CD4-positive, alpha-beta T cell treated with Interferon alpha-2 for 1 hour (primary cell): ENCODE data around the gene TIGD1.

ENCODE experiments used
- DNase-seq, 2 donors: peaks; one replicate each; pipeline ENCODE4 v3.0.0-alpha.2; 2020 to 2022

The TIGD1 gene

DNA sequence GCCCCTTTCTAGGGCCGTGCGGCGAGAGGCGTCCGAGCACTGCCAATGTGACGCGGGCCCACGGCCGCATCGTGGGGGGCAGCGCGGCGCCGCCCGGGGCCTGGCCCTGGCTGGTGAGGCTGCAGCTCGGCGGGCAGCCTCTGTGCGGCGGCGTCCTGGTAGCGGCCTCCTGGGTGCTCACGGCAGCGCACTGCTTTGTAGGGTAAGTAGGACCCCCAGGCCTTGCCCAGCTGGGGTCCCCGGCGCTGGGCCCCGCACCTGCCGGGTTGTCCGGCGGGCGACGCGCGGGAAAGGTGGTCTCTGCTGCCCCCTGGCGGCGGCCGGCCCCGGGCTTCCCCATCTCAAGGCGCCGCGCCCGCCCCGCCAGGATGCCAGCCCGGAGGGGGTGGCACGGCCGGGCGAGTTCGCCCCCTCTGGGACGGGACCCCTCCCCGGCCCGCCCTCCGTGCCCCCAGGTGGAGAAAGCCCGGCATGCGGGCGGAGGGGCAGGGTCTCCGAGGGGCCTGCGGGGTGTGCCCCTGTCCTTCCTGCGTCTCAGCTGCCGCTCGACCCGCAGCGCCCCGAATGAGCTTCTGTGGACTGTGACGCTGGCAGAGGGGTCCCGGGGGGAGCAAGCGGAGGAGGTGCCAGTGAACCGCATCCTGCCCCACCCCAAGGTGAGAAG is 28.3 kb downstream of the TIGD1 start:
- peak; percentile 45 to 60 for DNase-seq

DNA sequence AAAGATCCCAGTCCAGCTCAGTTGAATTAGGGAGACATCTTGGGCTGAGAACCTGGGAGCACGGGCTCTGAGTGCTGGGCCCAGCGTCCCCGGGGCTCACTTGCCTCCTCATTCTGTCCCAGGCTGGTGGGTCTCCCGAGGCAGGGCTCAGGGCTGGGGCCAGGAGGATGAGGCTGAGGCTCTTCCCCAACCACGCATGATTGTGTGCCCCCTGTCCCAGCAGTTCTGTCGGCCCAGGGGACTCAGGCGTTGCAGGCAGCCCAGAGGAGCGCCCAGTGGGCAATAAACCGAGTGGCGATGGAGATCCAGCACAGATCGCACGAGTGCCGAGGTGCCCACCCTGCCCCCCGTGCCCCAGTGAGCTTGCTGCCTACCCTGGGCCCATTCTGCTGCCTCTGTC is 29.3 kb downstream of the TIGD1 start:
- DNase-seq = no peak

DNA sequence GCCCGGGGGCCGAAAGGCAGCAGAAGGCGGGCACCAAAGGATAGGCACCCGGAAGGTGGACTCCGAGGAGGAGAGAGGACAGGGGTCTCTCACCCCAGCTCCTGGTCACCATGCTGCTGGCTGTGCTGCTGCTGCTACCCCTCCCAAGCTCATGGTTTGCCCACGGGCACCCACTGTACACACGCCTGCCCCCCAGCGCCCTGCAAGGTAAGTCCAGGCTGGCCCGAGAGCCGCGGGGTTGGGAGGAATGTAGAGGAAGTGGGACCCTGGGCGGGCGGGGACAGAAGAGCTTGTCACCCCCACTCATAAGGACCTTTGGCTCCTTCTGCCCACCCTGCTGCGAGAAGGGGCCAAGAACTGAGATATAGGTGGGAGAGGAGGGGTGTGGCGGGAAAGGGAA is 29.9 kb downstream of the TIGD1 start:
- no peak for DNase-seq

DNA sequence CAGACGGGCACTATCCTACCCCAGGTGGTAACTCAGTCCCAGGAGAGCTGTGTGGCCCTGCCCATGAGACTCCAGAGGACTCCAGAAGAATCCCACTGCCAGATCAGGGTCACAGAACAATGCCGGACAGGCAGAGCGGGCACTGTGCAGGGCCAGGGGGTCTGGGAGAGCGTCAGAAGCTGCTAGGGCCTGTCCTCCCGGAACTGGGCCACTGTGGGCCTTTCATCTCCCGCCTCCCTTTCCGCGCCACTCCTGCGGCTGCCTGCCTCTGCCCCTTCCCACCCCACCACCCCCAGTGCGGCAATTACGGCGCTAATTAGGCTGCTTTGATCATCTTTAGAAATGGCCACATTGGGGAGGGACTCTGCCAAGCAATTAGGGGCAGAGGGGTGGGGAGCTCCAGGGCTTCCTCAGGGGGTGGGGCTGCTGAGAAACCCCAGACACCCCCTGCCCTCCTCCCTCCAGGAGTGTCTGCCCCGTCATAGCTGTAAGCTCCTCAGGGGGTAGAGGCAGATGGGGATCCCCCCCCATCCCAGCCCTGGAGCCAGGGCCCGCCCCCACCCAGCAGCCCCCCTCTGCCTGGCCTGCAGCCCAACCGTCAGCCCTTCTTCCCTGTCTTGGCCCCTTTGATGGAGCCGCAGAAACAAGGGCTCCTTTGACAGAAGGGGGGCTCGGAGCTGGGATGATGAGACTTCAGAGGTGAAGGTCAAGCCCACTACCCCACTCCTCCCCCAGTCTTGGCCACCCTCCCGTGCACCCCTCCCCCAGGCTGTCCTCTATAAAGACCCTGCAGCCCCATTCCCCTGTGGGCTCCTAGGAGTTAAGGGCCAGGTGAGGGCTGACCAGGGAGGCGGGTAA is 30.5 kb downstream of the TIGD1 start, which contains the start of gene PRSS56:
Gene PRSS56, plus strand, starts transcription at position 808 of the 858 bp plus-strand sequence. CDS start 211 bp downstream, outside the sequence.
- DNase-seq = no peak

DNA sequence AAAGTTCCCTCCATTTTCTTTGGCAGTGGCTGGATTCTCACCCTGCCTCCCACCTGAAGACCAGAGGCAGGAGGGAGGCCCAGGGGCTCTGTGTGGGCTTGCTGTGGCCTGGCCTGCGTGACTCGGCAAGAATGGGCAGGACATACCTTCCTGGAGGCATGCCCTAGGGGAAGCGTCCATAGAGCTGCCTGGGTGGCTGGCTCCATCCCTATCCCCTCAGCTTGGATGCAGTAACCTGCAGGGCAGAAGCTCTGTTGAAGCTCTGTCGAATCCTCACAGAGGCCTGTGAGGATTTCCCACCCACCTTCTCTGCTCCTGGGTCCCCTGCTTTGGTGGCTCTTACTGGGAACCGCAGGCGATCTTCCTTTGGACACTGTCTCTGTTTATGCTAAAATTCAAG is 31.5 kb downstream of the TIGD1 start:
- DNase-seq = no peak

DNA sequence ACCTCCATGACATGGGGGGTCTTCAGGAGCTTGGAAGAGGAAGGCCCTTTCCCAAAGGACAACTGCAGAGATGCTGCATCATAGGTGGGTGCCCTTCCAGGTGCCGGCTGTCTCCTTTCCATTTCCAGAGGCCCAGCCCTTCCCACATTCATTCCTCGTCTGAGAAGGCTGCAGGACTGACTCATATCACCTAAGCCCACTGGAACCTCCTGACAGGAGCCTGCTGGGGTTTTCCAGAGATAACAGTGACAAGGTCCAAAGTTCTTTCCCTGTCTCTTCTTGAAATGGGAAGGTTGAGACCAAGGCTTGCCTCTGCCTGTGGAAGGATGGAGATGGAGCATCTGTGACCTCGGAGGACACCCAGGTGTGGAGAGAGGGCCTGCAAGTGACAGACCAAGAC is 33.8 kb downstream of the TIGD1 start:
- DNase-seq = no peak

DNA sequence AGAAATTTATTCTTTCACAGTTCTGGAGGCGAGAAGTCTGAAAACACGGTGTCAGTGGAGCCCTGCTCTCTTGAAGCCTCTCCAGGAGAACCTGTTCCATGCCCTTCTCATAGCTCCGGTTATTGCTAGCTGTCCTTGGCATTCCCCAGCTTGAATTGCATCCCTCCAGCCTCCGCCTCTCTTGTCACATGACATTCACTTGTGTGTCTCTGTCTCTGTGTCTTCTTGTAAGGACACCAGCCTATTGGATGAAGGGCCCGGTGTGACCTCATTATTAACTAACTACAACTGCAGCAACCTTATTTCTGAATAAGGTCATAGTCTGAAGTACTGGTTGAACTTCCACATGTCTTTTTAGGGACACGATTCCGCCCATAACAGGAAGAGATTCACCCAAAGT is 34.7 kb downstream of the TIGD1 start:
- no peak for DNase-seq

DNA sequence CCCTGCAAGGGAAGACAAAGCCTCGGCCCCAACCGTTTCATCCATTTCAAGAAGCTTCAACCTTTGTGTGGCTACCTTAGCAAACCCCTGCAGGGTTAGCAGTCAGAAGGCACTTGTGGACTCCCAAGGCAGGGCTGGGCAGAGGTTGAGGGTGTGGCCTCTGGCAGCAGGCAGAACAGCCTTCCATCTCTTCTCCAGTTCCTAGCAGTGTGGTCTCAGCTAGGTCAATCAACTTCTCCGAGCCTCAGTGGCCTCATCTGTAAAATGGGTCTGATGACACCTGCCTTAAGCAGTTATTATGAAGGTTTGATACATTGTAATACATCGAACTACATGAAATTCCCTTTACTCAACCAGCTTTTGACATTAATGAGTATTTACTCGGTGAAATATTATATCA is 37.0 kb downstream of the TIGD1 start:
- DNase-seq = no peak

DNA sequence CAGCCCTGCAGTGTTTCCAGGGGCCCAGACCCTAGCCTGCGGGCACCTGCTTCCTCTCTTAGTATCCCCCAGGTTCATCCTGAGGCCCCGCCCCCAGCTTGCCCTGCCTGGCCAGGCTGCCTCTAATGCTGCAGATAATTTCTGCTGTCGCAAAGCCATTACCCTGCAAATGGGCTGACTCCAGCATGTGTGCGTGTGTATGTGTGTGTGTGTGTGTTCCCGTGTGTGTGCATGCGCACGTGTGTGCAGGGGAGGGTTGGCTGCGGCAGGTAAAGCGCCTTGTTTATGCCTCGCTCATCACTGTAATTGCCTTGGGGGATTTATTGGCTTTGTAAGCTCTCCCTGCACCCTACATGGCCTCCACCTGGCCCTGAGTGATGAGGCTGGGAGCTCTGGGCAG is 37.8 kb downstream of the TIGD1 start:
- no peak for DNase-seq

DNA sequence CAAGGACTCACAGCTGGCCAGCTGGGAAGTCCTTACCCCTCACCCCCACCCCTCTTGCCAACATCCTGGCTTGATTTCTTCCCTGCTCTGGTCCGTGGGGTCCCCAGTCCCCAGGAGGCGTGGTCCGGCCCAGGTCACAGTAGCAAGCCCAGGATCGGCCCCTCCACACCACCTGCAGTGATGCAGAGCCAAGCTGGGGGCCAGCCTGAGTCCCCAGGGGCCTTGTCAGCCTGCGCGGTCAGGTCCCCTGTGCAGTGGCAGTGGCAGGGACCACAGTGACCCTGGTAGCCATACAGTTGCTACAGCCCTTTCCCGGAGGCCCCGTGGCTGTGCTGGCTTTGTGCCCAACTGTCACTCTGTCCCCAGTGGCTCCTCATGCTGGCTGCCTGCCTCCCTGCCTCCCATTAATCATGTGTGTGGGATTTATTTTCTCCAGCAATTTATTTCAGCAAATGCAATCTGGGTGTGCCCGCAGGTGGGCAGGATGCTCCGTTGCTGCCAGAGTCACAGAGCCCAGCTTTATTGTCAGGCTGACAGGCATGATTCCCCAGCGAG is 38.9 kb downstream of the TIGD1 start:
- no peak for DNase-seq

DNA sequence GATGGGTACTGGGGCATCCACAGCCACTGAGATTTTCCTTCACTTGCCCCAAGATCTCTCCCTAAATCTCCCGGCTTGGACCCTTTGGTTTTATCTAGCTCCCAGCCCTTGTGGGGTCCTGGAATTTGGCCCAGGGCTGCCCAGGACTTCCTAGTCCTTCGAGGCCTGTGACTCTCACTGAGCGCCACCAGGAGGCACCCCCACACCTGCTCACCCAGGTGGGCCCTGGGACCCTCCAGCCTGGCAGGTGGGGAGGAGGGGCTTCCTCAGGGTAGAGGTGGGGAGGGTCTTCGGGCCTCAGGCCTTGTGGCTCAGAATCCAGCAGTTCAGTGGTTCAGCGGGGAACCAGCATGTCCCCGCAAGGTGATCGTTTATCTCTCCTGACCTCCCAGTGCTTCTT is 42.1 kb downstream of the TIGD1 start:
- DNase-seq = no peak

DNA sequence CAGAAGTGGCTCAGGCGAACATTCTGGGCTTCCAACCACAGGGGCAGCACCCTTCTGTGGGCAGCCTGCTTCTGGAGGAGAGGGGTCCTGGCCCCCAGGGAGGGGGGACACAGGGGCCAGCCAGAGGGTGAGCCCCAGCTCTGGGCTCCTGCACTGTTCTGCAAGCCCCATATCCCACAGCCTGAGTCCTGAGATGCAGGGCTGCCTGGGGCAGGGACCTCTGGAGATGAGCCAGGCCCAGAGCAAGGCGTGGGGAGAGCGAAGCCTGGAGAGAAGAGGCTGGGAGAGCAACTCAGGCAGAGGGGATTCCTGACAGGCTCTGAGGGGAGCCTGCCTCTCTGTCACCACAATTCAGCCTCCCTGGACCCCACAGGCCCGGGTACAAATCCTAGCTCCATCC is 43.6 kb downstream of the TIGD1 start:
- DNase-seq = no peak

DNA sequence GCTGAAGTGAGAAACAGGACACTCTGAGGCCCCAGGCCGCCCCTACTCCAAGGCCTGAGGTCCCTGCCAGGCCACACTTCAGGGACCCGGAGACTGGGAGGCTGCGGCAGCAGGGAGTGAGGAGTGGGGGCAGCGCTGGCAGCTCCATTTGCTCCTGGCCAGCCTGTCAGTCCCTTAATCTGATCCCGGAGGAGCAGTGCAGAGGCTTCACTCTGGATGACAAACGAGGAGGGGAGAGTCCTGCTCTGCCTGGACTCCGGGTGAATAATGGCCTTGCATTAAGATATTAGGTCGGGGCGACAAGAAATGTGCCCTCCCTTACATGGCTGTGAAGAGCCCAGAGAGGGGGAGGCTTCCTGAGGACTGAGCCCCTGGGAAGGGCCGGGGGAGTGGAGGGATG is 44.5 kb downstream of the TIGD1 start:
- DNase-seq = no peak

DNA sequence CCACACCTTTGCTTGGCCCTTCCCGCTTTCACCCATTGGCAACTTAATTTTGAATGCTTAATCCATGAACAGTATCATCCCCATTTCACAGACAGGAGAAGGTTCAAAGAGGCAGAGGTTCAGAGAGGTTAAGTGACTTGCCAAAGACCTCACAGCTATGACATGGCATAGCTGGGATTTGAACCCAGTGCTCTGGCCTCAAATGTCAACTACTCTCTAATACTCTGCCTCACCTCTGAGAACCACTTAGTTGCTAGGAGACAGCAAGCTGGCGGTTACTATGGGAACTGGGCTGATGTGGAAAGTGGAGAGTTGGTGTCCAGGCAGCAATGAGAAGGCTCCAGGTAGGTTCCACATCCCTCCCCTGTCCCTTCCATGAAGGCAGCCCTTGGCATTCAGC is 45.9 kb downstream of the TIGD1 start:
- DNase-seq = no peak

DNA sequence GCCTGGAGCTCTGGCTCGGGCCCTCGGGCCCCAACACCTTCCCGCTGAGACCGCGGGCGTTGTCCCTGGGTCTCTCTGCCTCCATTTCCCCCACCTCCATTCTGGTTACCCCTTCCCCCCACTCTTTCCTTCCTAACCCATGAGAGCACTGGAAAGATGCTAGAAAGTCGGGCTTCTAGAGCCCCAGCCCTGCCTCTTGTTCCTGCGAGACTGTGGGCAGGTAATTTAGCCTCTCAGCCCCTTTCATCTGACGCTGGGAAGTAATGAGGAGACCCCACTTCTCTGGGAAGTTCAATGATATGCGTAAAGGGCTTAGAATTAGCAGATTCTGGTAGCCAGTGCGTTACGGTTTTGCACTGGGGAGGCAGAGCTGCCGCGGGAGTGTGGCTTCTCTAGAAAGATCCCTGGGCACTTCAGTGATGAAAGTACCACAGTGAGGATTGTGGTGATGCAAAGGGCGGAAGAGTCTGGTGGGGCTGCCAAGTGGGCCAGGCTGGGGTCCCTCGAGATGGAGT is 46.5 kb downstream of the TIGD1 start:
- DNase-seq = no peak

DNA sequence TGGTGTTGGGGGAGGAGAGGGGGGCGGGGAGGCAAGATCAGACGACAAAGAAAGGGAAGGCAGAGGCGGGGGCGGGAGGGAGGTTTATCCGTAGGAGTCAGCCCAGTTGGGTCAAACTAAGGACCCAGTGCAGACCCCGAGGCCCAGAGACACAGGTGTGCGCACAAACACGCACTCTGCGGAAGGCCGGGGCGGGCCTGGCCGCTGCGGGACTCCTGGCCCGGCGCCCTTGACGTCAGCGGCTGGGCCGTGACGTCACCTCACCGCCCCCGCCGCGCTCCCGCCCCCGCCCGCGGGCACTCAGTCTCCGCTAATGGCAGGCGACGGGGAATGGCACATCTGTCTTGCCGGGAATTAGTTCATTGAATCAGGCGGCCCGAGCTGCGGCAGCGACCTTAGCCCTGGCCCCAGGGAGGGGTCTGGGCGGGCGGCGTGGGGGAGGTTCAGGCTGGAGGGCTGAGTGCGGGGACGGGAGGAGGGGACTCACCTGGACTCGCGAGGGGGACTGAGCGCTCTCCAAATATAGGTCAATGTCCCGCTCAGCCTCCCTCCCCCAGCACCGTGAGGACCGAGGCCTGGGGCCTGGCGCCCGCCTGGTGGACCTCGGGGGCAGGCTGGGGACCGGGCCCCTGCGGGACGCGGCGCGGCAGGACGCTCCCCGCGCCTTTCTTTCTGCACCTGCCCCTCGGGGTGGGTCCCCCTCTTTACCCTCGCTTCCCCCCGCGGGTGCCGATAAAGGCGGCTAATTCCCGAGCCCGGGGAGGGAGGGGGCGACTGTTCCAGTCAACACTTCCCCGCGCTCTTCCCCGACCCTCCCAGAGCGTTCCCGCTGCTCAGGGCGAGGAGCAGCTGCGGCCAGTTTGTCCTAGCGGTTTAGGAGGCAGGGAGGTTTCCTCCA is 47.2 kb downstream of the TIGD1 start:
- peak; percentile 15 to 27 for DNase-seq

DNA sequence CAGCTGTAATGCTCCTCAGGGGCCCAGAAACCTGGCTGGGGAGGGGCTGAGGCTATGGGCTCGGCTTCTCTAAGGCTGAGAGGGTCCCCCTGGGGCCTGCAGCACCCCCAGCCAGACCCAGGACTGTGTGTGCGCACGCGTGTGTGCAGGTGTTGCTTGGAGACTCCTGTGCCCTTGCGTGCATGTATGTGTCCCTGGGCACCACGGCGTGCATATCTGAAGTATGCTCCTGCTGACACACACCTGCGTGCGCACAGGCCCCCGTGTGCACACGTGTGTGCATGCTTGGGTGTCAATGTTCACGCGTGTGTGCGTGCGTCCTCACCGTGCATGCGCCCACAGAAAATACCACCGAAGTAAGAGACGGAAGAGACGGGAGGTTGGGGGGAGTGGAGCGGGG is 47.8 kb downstream of the TIGD1 start:
- no peak for DNase-seq

DNA sequence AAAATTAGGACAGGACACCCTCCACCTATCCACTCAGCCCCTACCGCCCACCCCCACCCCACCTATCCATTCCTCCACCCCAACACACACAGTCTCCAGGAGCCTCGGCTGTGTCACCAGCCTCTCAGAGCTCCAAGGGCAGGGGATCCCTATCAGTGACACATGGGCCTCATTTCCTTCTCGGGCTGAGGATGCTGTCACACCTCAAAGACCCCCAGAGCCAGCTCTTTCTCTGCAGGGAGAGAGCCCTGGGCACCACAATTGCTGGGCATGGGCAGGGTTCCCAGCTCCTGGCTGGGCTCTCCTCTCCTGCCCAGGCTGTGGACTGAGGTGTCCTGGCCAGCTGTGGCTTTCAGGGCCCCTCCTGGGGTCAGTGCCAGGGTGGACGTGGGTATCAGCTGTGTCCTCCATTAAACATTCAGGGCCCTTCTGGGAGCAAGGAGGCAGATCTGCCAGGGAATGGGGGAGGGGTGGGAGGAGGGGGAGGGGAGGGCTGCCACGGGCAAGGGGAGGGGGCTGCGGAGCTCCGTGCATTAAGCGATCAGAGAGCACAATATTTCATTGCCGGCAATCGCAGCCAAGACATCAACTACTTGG is 48.5 kb downstream of the TIGD1 start:
- DNase-seq = no peak

DNA sequence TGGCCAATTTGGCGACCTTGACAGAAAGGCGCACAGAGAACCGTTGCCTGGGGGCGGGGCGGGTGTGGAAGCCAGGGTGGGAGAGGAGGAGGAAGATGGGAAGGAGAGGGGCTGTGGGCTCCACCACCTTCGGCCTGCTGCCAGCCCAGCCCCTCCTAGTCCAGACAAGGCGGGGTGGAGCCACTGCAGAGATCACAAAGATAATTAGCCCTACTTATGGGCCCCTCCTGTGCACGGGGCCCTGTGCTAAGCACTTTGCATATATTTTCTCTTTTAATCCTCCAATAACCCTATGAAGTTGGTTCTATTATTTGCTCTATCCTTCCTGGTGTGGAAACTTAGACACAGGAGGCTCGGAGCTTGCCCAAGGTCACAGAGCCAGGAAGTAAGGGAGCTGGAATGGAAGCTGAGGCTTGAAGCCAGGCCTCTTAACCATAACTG is 49.0 kb downstream of the TIGD1 start:
- DNase-seq = no peak

DNA sequence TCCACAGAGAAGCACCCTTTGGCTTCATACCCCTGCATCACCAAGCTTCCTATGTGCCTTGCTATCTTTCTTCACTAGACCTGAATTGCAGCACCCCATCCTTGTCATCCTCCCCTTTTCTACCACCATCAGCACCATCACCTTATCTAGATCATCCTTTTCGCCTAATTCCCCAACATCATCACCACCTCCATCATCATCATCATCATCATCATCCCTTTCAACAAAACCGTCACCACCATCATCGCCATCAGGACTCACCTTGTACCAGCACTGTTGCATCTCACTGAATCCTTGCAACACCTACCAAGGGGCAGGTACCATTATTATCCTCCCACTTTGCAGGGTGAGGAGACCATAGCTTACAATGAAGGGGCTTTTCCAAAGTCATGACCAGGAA is 51.9 kb downstream of the TIGD1 start:
- no peak for DNase-seq
